DND-41 (cell line): ENCODE results near the gene CCDC144A.
"Not testable (repeated sequence)": the region's sequence is repeated elsewhere in the genome, so short reads cannot be mapped to it uniquely, and the experiment has no call there.

ENCODE experiments used
- EZH2 ChIP-seq: IDR thresholded peaks from 3 replicates; pipeline ENCODE4 v1.6.1; 2012; ENCODE audit warnings: borderline replicate concordance, low read depth, mild to moderate bottlenecking, moderate library complexity, low read length, inconsistent platforms; ENCODE audit not compliant: severe bottlenecking
- TF ChIP-seq, protein P1 (sequence below): IDR thresholded peaks from 2 replicates; pipeline ENCODE4 v1.5.1; 2012; ENCODE audit warnings: borderline replicate concordance, low read length, moderate library complexity, mild to moderate bottlenecking; ENCODE audit not compliant: poor library complexity, severe bottlenecking; ENCODE audit errors: extremely low read depth

DNA sequence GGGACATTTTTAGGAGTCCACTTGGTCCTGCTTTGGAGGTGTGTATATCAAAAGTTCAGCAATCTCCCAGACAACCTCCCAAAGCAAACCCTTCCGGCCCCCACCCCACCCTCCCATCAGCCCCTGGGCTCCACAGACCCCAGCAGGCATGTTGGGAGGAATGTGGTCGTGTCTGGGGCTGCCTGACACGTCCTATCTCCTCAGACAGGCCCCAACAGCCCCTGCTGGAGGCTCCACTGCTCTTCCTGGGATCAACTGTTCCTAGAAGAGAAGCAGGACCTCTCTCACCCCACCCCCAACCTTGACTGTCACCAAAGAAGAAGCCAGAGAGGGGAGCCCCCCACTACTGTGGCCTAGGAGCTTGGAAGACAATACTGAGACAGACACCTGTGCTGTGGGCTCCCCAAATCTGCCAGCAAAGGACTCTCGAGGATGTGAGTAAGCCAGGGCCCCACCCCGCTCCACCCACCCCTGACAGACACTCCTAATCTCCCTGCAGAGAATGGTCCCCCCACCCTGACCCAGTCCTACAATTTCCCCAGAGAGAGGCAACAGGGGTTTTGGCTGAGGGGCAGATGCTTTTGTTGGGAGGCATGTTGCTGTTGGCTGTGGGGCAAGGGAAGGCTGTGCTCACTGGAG, 133.8 kb downstream of the CCDC144A start:
- TF ChIP-seq EZH2, result not testable (repeated sequence)
- TF ChIP-seq, protein P1, sequence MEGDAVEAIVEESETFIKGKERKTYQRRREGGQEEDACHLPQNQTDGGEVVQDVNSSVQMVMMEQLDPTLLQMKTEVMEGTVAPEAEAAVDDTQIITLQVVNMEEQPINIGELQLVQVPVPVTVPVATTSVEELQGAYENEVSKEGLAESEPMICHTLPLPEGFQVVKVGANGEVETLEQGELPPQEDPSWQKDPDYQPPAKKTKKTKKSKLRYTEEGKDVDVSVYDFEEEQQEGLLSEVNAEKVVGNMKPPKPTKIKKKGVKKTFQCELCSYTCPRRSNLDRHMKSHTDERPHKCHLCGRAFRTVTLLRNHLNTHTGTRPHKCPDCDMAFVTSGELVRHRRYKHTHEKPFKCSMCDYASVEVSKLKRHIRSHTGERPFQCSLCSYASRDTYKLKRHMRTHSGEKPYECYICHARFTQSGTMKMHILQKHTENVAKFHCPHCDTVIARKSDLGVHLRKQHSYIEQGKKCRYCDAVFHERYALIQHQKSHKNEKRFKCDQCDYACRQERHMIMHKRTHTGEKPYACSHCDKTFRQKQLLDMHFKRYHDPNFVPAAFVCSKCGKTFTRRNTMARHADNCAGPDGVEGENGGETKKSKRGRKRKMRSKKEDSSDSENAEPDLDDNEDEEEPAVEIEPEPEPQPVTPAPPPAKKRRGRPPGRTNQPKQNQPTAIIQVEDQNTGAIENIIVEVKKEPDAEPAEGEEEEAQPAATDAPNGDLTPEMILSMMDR, result not testable (repeated sequence)
